ENCODE measurements around the gene SCARB1.

- TF ChIP-seq, protein P1, sequence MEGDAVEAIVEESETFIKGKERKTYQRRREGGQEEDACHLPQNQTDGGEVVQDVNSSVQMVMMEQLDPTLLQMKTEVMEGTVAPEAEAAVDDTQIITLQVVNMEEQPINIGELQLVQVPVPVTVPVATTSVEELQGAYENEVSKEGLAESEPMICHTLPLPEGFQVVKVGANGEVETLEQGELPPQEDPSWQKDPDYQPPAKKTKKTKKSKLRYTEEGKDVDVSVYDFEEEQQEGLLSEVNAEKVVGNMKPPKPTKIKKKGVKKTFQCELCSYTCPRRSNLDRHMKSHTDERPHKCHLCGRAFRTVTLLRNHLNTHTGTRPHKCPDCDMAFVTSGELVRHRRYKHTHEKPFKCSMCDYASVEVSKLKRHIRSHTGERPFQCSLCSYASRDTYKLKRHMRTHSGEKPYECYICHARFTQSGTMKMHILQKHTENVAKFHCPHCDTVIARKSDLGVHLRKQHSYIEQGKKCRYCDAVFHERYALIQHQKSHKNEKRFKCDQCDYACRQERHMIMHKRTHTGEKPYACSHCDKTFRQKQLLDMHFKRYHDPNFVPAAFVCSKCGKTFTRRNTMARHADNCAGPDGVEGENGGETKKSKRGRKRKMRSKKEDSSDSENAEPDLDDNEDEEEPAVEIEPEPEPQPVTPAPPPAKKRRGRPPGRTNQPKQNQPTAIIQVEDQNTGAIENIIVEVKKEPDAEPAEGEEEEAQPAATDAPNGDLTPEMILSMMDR (IDR thresholded peaks at IDR 0.05): no peak
- no peak for TF ChIP-seq POLR2AphosphoS5 (IDR thresholded peaks at IDR 0.05; ENCODE audit: low read depth, low read length)
- no peak for TF ChIP-seq SIN3A (IDR thresholded peaks at IDR 0.05; ENCODE audit: borderline replicate concordance, insufficient read depth, low read depth, low read length)
- TF ChIP-seq, protein P2, sequence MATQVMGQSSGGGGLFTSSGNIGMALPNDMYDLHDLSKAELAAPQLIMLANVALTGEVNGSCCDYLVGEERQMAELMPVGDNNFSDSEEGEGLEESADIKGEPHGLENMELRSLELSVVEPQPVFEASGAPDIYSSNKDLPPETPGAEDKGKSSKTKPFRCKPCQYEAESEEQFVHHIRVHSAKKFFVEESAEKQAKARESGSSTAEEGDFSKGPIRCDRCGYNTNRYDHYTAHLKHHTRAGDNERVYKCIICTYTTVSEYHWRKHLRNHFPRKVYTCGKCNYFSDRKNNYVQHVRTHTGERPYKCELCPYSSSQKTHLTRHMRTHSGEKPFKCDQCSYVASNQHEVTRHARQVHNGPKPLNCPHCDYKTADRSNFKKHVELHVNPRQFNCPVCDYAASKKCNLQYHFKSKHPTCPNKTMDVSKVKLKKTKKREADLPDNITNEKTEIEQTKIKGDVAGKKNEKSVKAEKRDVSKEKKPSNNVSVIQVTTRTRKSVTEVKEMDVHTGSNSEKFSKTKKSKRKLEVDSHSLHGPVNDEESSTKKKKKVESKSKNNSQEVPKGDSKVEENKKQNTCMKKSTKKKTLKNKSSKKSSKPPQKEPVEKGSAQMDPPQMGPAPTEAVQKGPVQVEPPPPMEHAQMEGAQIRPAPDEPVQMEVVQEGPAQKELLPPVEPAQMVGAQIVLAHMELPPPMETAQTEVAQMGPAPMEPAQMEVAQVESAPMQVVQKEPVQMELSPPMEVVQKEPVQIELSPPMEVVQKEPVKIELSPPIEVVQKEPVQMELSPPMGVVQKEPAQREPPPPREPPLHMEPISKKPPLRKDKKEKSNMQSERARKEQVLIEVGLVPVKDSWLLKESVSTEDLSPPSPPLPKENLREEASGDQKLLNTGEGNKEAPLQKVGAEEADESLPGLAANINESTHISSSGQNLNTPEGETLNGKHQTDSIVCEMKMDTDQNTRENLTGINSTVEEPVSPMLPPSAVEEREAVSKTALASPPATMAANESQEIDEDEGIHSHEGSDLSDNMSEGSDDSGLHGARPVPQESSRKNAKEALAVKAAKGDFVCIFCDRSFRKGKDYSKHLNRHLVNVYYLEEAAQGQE (IDR thresholded peaks at IDR 0.05; ENCODE audit: insufficient read depth in 1 of 2, low read depth in 2 of 2, low read length in 1 of 2): no peak
Measured at GRCh38 chr12:124852911-124853427, 10.7 kb downstream of the SCARB1 start.

All from Panc1 (cell line).